ENCODE measurements around the gene ZSWIM1. TPM values are rescaled to one million over a fixed set of nuclear protein-coding genes. Genes with fewer than 3 reads are reported as not detected.
A peak's percentile ranks its signal among the peaks of the same experiment; 100 is the strongest.

The ZSWIM1 gene
- total RNA-seq, 4 donors from 2014 or later = 7.7 to 14.6 (median 10.9) TPM

DNA sequence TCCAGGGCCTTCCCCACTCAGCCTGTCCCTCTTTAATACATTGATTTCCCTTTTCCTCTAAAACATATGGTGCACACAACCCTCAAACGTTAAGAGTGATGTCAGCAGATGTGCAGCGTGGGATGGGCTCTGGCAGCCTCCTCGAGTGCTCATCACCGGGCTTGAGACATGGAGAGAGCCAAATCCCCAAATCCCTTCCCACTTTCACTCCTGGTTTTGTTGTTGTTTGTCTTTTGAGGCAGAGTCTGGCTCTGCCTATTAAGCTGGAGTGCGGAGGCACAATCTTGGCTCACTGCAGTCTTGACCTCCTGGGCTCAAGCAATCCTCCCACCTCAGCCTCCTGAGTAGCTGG, 36.7 kb downstream of the ZSWIM1 start:
- H3K4me1 ChIP-seq = peaks cover 0 to 24% of the 10 kb centered on the region in 2 donors
- intact Hi-C loops (cut with DNase I) = no loop called here
- no peak for DNase-seq
- H3K36me3 ChIP-seq = no peaks in the 10 kb centered on the region
- no peaks in the 10 kb centered on the region for H3K27me3 ChIP-seq
- no peak overlapping the region for H3K4me3 ChIP-seq (replicated peaks in 1 of 3)
- H3K9me3 ChIP-seq = no peaks in the 10 kb centered on the region
- no peak for TF ChIP-seq POLR2A (IDR thresholded peaks at IDR 0.05)
- WGBS, 2 donors = 65 to 66% methylated on average over 5 of the region's 5 CpGs
- H3K27ac ChIP-seq = peak overlapping the region in 2 of 3 donors; percentile 50 to 61

DNA sequence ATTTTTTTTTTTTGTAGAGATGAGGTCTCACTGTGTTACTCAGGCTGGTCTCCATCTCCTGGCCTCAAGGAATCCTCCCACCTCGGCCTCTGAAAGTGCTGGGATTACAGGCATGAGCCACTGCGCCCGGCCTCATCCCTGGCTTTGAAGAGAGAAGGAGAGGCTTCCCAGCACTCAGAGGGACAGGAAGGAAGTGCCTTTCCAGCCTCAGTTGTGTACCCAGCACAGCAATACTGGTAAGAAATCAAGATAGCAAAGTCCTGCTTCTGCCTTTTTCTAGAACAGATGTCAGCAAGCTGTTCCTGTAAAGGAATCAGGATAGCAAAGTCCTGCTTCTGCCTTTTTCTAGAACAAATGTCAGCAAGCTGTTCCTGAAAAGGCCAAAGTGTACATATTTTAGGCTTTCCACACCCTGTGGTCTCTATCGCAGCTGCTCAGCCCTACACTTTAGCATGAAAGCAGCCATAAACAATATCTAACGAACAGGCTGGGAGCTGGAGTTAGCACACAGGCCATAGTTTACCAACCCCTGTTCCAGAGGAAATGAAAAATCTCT, 37.2 kb downstream of the ZSWIM1 start:
- no peak for TF ChIP-seq POLR2A (IDR thresholded peaks at IDR 0.05)
- TF ChIP-seq, protein P1, sequence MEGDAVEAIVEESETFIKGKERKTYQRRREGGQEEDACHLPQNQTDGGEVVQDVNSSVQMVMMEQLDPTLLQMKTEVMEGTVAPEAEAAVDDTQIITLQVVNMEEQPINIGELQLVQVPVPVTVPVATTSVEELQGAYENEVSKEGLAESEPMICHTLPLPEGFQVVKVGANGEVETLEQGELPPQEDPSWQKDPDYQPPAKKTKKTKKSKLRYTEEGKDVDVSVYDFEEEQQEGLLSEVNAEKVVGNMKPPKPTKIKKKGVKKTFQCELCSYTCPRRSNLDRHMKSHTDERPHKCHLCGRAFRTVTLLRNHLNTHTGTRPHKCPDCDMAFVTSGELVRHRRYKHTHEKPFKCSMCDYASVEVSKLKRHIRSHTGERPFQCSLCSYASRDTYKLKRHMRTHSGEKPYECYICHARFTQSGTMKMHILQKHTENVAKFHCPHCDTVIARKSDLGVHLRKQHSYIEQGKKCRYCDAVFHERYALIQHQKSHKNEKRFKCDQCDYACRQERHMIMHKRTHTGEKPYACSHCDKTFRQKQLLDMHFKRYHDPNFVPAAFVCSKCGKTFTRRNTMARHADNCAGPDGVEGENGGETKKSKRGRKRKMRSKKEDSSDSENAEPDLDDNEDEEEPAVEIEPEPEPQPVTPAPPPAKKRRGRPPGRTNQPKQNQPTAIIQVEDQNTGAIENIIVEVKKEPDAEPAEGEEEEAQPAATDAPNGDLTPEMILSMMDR (IDR thresholded peaks at IDR 0.05) = no peak
- H3K27me3 ChIP-seq = no peaks in the 10 kb centered on the region
- H3K27ac ChIP-seq = peak overlapping the region; percentile 13 to 61 (median 50)
- no peaks in the 10 kb centered on the region for H3K36me3 ChIP-seq
- H3K4me1 ChIP-seq = peaks cover 0 to 20% of the 10 kb centered on the region in 2 donors
- no peak for DNase-seq
- 75 to 79% methylated on average over 5 of the region's 5 CpGs for WGBS, 2 donors
- intact Hi-C loops (cut with DNase I) = no loop called here
- H3K9me3 ChIP-seq = no peaks in the 10 kb centered on the region
- H3K4me3 ChIP-seq (replicated peaks in 1 of 3) = no peak overlapping the region

DNA sequence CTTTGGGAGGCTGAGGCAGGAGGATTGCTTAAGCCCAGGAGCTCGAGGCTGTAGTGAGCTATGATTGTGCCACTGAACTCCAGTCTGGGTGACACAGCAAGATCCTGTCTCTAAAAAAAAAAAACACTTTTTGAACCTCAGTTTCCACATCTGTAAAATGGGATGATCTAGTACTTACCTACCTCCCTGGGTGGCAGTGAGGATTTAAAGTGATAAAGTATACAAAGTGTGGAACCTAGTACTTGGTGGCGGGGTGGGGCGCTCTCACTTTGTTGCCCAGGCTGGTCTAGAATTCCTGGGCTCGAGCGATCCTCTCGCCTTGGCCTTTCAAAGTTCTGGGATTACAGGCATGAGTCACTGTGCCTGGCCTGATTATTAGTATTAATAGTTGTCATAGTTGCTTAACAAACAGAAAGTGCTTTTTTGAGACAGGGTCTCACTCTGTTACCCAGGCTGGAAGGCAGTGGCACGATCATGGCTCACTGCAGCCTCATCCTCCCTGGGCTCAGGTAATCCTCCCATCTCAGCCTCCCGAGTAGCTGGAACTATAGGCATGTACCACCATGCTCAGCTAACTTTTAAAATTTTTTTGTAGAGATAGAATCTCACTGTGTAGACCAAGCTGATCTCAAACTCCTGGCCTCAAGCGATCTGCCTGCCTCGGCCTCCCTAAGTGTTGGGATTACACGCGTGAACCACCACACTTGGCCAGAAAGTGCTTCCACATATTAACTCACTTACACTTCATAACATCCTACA, 37.9 kb downstream of the ZSWIM1 start:
- Histone ChIP-seq H3K4me1 (peaks cover under 1 to 22% of the 10 kb centered on the region in 2 donors), H3K27me3 (no peaks in the 10 kb centered on the region), H3K36me3 (no peaks in the 10 kb centered on the region), H3K27ac (peak overlapping the region; percentile 39 to 61 (median 50)), H3K4me3 (replicated peaks in 1 of 3) (no peak overlapping the region), H3K9me3 (no peaks in the 10 kb centered on the region)
- WGBS, 2 donors = 81 to 88% methylated on average over 12 of the region's 12 CpGs
- intact Hi-C loops (cut with DNase I) = no loop called here
- TF ChIP-seq, protein P1 (IDR thresholded peaks at IDR 0.05) = no peak
- no peak for TF ChIP-seq POLR2A (IDR thresholded peaks at IDR 0.05)
- no peak for DNase-seq

DNA sequence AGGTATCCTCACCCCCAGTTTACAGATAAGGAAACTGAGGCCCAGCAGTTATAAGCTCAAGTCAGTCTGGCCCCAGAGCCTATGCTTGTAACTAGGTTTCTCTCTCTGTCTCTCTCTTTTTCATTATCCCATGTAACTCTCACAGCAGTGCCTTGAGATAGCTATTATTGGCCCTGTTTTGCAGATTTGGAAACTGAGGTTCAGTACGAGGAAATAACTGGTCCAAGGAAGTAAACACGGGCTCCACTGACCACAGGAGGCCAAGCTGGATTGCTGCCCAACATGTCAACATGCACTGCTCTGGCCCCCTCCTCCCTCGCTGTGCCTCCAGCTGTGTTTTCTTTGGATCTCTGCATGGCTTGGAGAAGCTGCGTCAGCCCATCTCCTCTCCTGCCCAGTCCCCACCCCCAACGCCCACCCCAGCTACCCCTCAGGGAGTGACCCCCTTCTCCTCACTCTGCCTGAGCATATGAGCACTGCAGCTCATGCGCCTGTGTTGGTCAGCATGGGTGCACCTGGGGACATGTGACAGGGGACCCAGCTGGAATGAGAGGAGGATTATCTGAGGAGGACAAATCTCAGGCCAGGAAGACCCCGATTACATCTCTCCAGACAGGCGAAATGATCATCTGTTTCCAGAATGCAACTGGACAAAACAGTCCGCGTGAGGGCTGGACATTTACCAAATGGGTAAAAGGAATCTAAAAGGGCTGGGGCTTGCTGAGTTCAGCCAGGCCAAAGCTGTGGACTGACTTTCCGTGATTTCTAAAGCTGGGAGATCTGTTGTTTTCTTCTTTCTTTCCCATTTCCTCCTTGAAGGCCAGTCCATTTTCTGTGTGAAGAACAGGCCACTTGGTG, 38.7 kb downstream of the ZSWIM1 start:
- peak; percentile 27 to 31 for DNase-seq
- Histone ChIP-seq H3K27me3 (no peaks in the 10 kb centered on the region), H3K9me3 (no peaks in the 10 kb centered on the region), H3K4me1 (peaks cover 6 to 30% of the 10 kb centered on the region in 2 donors), H3K4me3 (replicated peaks in 1 of 3) (no peak overlapping the region), H3K36me3 (no peaks in the 10 kb centered on the region), H3K27ac (peak overlapping the region; percentile 39 to 61 (median 50))
- no peak for TF ChIP-seq POLR2A (IDR thresholded peaks at IDR 0.05)
- TF ChIP-seq, protein P1 (IDR thresholded peaks at IDR 0.05) = no peak
- intact Hi-C loops (cut with DNase I) = no loop called here
- WGBS, 2 donors = 37 to 40% methylated on average over 10 to 11 of the region's 11 CpGs

DNA sequence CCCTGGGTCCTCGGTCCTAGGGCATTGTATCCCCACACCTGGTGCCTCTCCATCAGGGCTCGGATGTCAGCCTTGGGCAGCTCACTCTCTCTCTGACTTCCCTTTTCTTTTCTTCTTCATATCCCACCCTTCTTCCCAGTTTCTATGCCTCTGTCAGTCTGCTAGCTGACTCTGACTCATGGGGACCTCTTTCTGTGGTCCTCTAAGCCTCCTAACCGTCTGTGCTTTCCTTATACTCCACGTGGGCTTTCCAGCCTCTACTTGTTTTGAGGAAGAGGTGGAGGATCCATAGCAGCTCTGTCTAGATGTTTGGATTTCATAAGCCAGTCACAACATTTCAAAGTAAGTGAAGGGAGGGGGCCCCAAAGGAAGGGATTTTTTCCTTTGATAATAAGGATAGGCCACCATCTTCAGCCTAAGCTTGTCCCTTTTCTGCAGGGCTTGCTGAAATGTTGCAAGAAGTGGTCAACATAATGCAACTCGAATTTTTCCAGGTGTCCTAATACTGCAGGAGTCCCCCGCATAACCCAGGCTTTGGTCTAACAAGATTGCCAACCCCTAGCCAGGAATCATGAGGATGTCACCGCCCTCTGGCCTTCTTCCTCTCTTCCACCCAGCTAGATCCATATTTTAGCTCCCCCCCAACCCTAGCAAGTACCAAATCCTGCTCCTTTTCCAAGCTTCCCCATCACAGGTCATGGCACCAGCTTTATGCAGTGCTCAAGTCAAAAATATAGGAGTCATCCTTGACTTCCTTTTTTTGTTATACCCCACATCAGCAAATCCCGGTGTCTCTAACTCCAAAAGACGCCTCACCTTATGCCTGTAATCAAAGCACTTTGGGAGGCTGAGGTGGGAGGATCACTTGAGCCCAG, 39.7 kb downstream of the ZSWIM1 start:
- H3K27ac ChIP-seq = peak overlapping the region; percentile 33 to 61 (median 50)
- WGBS, 2 donors = 68 to 73% methylated on average over 9 of the region's 9 CpGs
- DNase-seq = no peak
- H3K9me3 ChIP-seq = no peaks in the 10 kb centered on the region
- peaks cover 6 to 32% of the 10 kb centered on the region in 2 donors for H3K4me1 ChIP-seq
- intact Hi-C loops (cut with DNase I) = no loop called here
- no peaks in the 10 kb centered on the region for H3K27me3 ChIP-seq
- no peak for TF ChIP-seq POLR2A (IDR thresholded peaks at IDR 0.05)
- TF ChIP-seq, protein P1 (IDR thresholded peaks at IDR 0.05) = no peak
- no peaks in the 10 kb centered on the region for H3K36me3 ChIP-seq
- no peak overlapping the region for H3K4me3 ChIP-seq (replicated peaks in 1 of 3)
